Measurements from ENCODE around the gene MORF4L1.

MORF4L1 gene

DNA sequence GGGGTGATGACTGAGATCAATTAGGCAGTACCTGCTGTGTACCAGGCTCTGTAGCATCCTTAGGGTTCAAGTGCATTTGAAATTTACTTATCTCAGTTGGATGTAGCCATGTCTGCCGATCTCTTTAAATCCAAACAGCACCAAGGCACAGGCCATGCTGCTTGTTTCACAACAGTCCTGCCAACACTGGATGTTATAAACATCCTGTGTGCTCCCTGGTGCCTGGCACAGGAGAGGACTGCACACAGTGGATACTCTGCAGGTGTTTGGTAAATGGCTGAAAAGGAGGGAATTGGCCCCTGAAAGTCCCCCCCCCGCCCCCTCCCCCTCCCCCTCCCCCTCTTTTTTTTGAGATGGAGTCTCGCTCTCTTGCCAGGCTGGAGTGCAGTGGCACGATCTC lies 45.2 kb downstream of the MORF4L1 start:
- DNase-seq (ENCODE audit: low spot score): no peak

DNA sequence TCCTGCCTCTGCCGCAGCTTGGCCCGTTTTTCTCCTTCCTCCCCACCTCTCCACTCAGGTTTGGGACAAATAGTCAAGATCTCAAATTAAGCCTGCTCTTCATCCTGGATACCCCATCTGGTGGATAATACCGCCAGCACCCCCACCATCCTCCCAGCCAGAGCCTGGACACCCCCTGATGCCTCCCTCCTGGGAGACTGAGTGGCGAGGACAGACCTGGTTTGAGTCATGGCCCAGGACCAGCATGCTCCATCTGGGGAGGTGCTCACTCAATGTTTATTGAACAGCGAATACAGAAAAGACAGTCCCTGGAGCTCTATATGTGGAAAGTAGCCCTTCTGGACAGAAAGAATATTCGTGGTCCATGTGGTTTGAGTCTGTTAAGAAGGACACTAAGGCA lies 48.8 kb downstream of the MORF4L1 start:
- TF ChIP-seq, protein P1, sequence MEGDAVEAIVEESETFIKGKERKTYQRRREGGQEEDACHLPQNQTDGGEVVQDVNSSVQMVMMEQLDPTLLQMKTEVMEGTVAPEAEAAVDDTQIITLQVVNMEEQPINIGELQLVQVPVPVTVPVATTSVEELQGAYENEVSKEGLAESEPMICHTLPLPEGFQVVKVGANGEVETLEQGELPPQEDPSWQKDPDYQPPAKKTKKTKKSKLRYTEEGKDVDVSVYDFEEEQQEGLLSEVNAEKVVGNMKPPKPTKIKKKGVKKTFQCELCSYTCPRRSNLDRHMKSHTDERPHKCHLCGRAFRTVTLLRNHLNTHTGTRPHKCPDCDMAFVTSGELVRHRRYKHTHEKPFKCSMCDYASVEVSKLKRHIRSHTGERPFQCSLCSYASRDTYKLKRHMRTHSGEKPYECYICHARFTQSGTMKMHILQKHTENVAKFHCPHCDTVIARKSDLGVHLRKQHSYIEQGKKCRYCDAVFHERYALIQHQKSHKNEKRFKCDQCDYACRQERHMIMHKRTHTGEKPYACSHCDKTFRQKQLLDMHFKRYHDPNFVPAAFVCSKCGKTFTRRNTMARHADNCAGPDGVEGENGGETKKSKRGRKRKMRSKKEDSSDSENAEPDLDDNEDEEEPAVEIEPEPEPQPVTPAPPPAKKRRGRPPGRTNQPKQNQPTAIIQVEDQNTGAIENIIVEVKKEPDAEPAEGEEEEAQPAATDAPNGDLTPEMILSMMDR (IDR thresholded peaks at IDR 0.05; ENCODE audit: extremely low read depth, missing control alignments): no peak
- no peak for DNase-seq (ENCODE audit: low spot score)

More for the DNA sequence above, 45.2 kb downstream of the MORF4L1 start:
- TF ChIP-seq, protein P1 (IDR thresholded peaks at IDR 0.05; ENCODE audit: extremely low read depth, missing control alignments): no peak

GRCh38 chr15:78921940-78922339 lies 49.2 kb downstream of the MORF4L1 start:
- TF ChIP-seq, protein P1 (IDR thresholded peaks at IDR 0.05; ENCODE audit: extremely low read depth, missing control alignments): no peak

DNA sequence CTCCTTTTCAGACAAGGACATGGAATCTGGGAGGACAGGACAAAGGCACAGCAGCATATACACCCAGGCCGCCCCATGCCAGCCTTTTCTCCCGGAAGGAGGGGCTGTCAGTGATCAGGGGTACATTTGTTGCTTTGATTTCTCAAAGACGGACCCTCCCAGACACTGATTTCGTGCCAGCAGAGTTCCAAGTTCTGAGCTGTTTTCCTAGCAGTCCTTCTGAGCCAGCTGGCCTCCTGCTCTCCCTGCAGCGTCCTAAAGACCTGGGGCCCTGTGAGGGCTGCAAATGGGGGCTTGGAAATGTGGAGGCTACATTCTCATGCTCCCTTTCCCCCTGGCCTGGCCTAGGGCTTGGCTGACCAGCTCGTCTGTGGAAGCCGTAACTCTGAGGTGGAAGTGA lies 49.8 kb downstream of the MORF4L1 start:
- TF ChIP-seq, protein P1 (IDR thresholded peaks at IDR 0.05; ENCODE audit: extremely low read depth, missing control alignments): no peak
- no peak for DNase-seq (ENCODE audit: low spot score)

More at GRCh38 chr15:78921940-78922339, 49.2 kb downstream of the MORF4L1 start:
- no peak for DNase-seq (ENCODE audit: low spot score)

- no peak for DNase-seq (ENCODE audit: low spot score)
- TF ChIP-seq, protein P1 (IDR thresholded peaks at IDR 0.05; ENCODE audit: extremely low read depth, missing control alignments): no peak
Observed at GRCh38 chr15:78923015-78923414, 50.3 kb downstream of the MORF4L1 start.

- no peak for DNase-seq (ENCODE audit: low spot score)
- TF ChIP-seq, protein P1 (IDR thresholded peaks at IDR 0.05; ENCODE audit: extremely low read depth, missing control alignments): no peak
Observed at GRCh38 chr15:78923480-78924360, 51.0 kb downstream of the MORF4L1 start.

DNA sequence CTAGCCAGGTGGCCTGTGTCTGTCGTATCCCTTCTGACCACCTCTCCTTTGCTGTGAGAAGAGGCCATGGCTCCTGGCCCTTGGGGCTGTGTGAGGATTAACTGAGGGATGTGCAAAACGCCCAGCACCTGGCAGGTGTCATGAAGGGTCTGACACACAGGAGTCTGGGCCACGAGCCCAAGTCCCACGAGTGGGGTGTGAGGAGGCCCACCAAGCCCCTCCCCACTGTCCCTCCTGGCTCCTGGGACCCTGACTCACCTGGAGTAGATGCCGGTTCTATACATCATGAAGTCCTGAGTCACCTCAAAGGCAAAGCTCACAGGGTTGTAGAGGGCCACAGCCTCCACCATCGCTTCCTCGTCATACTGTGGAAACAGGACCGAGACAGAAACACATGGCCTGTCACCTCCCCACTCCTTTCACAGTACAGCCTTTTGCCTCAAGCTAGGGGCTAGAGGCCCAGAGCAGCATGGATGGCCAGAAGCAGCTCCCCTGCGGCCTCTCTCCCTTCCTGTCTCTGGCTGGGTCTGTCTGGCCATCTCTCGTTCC lies 52.5 kb downstream of the MORF4L1 start:
- DNase-seq (ENCODE audit: low spot score): no peak
- TF ChIP-seq, protein P1 (IDR thresholded peaks at IDR 0.05; ENCODE audit: extremely low read depth, missing control alignments): no peak
